Measurements from ENCODE around the gene VPS37C.

DNA sequence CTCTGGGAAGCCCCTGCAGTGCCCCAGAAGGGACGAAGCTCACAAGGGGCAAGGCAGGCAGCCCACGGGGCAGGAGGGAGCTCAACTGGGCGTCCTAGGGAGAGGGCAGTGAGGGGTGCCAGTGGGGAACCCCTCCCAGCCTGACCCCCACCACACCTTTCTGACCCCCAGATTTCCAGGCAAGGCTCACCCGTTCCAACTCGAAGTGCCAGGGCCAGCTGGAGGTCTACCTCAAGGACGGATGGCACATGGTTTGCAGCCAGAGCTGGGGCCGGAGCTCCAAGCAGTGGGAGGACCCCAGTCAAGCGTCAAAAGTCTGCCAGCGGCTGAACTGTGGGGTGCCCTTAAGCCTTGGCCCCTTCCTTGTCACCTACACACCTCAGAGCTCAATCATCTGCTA, 43.2 kb downstream of the VPS37C start:
- TF ChIP-seq POLR2A (IDR thresholded peaks at IDR 0.05) (no peak), POLR2AphosphoS5 (IDR thresholded peaks at IDR 0.05) (no peak)
- TF ChIP-seq, protein P1, sequence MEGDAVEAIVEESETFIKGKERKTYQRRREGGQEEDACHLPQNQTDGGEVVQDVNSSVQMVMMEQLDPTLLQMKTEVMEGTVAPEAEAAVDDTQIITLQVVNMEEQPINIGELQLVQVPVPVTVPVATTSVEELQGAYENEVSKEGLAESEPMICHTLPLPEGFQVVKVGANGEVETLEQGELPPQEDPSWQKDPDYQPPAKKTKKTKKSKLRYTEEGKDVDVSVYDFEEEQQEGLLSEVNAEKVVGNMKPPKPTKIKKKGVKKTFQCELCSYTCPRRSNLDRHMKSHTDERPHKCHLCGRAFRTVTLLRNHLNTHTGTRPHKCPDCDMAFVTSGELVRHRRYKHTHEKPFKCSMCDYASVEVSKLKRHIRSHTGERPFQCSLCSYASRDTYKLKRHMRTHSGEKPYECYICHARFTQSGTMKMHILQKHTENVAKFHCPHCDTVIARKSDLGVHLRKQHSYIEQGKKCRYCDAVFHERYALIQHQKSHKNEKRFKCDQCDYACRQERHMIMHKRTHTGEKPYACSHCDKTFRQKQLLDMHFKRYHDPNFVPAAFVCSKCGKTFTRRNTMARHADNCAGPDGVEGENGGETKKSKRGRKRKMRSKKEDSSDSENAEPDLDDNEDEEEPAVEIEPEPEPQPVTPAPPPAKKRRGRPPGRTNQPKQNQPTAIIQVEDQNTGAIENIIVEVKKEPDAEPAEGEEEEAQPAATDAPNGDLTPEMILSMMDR (IDR thresholded peaks at IDR 0.05) = no peak

Data from transverse colon (tissue), 4 donors.